ENCODE measurements around the gene ADO.
"Not testable (repeated sequence)": the region's sequence is repeated elsewhere in the genome, so short reads cannot be mapped to it uniquely, and the experiment has no call there.

ADO gene

DNA sequence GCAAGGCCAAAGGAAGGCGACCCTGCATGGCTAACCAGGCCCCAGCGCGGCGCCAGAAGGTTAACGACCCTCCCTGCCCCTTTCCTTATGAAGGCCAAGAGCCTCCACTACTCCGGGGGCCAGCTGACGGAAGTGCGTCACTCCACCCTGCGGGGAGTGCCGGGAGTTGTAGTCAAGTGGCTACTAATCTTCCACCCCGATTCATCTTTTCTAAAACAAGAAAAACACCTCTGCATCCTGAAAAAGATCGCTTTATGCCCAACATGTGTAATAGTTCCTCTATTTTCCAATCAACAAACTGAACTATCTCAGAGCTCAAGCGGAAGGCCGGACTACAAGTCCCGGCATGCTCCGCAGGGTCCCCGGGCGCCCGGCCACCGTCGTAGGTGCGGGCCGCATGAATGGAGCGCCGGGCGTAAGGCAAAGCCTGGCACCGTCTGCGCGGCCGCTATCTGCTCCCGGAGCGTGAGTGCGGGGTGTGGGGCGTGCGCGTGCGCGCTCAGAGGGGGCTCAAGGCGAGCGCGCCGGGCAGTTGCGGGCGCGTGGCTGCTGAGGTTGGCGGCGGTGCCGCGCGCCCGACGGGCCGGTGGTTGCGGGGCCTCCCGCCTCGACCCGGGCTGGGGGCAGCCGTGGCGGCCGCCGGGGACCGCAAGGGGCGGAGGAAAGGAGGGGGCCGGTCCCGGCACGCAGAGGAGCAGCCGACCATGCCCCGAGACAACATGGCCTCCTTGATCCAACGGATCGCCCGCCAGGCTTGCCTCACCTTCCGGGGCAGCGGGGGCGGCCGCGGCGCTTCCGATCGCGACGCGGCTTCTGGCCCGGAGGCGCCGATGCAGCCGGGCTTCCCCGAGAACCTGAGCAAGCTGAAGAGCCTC lies at the start of gene ADO:
ADO (plus strand) TSS at position 365 of the 875 bp plus-strand sequence; CDS start at position 705, 340 bp downstream.
- no peak for DNase-seq (ENCODE audit: low read depth)

DNA sequence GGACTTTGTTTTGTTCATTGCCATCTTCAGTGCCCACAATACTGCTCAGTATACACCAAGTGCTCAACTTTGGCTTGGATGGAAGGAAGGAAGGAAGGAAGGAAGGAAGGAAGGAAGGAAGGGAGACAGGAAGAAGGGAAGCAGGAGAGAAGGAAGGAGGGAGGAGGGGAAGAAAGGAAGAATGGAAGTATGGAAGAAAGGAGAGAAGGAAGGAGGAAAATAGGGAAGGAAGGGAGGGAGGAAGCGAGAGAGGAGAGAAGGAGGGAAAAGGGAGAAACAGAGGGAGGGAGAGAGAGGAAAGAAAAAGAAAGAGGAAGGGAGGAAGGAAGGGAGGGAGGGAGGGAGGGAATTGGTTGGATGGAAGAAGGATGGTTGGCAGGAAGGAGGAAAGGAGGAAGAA lies 49.6 kb upstream of the ADO start:
- no peak for DNase-seq (ENCODE audit: low read depth)

DNA sequence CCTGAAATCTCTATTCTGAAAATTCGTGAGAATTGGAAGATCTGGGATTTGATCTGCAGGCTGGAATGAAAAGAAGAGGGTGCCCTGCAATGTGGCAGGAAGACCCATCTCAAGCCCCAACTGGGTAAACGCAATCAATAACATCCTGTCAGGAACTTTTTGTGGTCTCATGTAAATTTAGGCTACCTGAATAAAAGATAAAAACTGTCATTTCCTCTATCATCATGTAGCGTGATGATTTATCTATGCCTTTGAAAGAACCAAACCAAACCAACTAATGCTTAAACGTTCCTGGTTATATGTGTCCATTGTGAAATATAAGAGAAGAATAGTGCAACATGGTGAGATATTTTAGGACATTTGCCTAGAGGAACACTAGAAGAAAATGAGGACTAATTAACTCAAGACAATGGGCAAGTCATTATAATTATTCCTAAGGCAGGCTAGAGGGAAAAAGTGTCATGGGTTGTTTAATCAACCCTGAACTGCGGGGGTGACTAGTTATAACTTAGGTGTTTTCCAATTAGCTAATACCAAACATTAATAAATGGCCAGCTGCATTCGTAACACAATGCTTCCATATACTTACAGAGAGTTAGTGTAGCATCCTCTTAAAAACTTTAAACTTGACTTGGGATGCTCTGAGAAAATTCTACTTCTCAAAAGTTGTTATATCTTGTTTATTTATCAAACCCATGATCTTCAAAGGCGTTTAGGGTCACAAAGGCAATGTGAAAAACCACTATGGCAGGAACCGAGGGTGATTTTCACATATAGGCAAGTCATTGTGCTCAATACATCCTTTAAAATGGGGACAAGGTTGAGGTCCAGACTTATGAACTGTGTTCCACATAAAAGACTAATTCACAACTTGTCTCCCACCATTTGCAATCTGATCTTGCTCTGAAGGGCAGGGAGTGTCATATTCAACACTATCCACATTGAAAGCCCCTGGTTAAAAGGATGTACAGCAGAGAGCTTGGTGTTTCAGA lies 48.6 kb upstream of the ADO start:
- no peak for DNase-seq (ENCODE audit: low read depth)

DNA sequence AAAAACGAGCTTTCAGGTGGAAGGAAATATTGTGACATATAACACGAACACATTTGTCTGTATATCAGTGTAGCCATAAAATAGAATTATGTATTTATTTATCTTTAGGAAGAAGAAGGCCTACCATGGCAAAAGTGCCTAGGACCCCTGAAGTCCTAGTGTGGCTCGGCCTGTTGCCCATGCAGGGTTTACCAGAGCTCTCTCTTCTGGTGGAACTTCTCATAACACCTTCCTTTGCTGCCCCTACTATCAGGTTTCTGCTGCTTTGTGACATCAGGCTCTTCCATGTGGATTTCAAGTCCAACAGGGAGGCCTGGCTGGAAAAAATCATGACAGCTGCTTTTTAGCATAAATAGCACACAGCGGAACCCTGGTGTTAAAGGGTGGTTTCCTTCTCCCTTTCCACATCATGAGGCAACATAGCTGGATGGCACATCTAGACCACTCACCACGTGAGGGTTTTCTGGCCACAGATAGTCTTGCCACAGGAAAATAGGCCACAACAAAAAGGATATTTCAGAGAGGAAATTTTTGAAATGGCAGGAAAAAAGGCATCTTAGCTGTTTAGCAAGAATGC lies 44.8 kb upstream of the ADO start:
- no peak for DNase-seq (ENCODE audit: low read depth)

DNA sequence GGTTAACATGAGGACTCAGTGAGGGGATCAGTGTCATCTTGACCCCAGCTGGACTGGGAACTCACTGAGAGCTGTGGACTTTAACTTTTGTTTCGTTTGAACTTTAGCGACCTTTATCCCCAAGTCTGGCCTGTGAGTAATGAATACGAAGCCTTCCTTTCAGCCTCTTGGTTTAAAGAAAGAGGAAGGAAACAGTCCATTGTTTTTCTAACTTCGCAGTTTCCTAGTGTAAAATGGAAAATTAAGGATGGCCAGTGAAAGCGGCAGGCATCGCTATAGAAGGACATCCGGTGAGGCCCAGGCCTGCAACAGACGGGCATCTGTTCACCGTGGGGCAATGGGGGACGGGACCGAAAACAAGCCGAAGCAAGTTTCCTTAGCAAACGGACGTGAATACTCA lies 44.1 kb upstream of the ADO start:
- DNase-seq (ENCODE audit: low read depth), result no peak

DNA sequence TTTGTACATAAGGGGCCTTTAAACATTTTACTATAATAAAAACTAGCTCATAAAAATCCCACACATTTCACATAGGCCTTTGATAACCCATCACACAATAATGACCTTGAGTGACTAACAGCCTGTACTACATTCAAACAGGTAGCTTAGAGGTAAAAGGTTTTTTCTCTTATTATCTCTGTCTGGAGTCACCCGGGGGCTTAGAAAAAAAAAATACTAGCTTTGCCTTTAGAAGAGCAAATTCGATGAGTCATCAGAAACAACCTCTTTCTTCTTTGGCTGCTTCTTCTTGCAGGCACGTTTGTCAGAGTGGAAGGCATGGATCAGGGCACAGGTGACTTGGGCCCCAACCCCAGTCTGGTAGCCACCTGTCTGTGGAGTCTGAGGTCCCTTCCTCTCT lies 43.4 kb upstream of the ADO start:
- no peak for DNase-seq (ENCODE audit: low read depth)

DNA sequence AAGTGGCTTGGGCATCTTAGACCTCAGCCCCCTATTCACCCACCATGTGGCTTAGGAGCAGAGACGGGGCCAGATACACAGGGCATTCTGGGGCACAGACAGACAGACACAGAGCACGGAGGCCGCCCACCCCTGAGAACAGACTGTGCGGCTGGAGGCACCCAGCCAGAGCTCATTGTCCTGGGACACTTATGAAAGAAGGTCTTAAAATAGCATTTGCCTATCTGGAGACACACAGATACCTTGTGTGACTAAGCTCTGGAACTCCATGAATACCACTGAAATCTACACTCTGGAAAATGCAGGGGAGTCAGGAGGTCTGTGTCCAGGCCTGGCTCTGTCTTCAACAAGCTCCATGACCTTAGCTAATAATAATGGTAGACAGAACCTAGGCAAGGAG lies 41.4 kb upstream of the ADO start:
- no peak for DNase-seq (ENCODE audit: low read depth)

DNA sequence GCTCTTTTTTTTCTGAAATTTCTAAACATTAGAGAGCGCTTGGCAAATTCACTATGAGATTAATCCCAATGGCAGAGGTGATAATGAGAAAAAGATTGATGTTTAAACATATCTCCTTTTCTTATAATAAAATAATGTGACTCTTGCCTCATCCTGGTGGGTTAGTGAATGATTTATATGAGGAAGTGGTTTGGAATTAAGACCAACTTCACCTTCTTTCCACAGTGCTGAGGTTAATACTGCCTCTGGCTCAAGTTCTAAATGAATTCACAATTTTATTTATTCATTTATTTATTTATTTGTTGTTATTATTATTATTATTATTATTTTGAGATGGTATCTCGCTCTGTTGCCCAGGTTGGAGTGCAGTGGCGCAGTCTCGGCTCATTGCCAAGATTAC lies 40.5 kb upstream of the ADO start:
- DNase-seq (ENCODE audit: low read depth), result no peak

DNA sequence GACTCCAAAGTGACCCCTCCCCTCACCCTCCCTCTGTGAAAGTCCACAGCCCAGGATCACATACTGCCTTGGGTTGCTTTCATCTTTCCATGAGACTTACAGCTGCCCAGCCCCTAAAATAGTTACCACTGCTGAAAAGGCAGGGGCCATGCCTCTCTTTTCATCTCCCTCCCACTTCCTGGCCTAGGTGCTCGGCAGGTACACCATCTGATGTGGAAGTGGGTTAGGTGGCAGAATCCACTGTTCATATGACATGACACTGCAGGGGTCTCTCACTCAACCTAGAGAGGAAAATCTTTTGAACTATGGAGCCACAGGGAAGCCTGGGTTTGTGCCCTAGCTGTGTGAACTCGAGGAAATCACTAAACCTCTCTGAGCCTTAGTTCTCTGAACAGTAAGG lies 38.8 kb upstream of the ADO start:
- DNase-seq (ENCODE audit: low read depth), result no peak

DNA sequence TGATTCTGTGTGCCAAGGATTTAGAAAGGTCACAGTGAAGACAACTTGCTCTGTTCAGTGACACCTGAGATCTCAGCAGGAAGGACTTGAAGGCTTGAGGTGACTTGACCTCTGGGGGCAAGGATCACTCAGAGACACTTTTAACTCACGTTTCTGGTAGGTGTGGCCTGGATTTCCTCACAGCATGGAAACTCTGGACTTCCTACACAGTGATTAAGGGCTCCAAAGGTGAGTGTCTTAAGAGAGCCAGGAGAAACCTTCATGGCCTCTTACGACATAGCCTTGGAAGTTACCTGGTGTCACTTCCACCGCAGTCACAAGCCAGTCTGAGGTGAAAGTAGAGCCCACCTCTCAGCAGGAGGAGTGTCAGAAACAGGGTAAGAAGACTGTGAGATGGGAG lies 38.1 kb upstream of the ADO start:
- DNase-seq (ENCODE audit: low read depth), result no peak

DNA sequence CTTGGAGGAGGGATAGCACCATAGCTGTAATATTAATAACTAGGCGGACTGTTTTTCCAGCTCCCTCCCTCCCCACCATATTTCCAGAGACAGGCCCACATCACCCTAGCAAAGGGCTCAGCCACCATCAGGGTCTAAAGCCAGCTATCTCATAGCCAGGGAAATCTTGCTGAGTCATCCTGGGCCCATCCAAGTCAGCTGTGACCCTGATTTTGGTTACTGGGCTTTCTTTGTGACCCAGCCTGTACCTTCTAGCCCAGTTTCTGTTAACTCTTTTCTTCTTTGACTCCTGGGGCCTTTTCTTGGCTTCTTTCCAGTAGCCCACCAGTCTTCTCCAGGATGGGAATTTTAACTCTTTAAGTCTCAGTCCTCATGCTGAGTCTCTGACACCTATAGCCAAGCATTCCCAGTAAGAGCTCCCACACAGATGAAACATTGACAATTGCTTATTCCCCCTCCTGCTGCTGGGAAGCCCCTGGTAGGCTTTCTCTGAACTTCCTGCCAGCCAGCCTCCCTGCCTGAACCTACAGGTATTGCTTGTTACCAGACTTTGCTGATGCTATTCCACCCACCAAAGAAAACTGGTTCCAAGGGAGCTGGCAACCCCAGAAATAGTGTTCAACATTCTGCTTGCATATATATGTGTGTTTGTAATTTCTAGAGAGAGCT lies 34.8 kb upstream of the ADO start:
- DNase-seq (ENCODE audit: low read depth), result no peak

DNA sequence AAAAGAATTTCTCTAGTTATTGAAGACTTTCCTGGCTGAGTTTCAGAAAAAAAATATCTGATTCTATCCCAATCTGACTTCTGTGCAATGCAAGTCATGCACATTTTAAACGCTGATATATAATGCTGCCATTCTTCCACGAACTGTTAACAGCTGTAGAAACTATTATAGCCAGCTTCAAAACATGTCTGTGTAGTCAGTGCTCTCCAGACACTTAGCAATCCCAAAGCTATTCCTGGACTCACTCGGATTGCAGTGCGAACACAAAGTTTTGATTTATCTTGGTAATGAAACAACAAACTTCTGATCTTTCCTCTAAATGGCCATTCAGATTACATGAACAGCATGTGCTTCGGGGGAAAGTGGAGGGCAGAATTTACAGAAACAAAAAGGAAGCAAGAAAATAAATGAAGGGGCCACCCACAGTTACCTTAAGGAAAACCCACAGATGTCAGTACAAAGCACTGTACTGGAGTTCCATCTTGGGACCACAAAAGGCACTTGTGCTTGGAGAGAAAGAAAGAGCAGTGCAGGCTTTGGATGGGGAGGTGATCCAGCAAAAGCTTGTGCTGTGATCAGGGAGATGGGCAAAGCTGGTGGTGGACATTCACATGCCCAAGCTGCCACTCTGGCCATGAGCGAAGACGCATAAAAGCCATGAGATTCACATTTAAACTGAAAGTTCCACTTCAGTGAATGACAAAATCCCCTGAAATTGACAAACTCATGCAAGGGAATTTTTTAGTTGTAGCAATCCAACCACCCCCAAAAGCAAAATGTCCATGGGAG lies 32.1 kb upstream of the ADO start:
- no peak for DNase-seq (ENCODE audit: low read depth)

DNA sequence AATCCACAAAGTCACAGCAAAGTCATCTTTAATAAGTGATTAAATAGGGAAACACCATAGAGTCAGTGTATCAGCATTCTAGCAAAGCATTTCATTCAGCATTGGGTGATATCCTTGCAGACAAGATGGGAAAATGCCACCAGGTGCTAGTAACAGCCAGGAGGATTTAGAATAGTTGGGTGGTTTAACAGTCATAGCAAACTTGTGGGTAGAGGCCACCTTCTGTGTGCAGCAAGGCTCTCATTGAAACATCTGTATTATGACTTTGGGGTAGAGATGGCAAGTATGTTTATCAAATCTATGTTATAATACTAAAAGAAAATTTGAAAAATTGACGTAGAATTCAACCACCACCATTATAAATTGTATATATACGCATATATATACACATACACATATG lies 26.4 kb upstream of the ADO start:
- no peak for DNase-seq (ENCODE audit: low read depth)

DNA sequence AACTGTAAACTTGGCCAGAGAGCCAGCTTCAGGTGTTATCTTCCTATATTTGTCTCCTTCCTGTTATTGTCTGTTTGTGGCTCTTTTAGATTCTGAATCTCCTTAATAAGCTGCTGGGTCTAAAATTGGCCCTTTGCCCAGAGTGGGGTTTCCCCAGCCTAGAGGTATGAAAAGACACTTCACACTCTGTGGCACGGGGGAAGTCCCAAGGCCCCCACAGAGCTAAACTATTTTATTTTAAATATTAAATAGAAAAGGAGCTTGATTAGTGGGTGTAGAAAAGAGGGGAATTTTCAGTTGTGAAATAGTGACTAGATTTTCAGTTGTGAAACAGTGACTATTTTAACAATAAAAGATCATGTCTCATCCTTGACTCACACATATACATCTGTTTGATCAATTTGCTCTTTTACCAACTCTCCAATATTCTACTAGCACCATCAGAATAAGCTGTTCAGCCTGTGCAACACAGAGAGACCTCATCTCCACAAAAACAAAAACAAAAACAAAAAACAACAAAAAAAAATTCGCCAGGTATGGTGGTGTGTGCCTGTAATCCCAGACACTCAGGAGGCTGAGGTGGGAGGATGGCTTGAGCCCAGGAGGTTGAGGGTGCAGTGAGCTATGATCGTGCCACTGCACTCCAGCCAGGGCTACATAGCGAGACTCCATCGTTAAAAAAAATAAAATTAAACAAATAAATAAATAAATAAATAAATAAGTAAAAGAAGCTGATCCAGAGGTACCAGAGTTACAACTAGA lies 24.9 kb upstream of the ADO start:
- no peak for DNase-seq (ENCODE audit: low read depth)

DNA sequence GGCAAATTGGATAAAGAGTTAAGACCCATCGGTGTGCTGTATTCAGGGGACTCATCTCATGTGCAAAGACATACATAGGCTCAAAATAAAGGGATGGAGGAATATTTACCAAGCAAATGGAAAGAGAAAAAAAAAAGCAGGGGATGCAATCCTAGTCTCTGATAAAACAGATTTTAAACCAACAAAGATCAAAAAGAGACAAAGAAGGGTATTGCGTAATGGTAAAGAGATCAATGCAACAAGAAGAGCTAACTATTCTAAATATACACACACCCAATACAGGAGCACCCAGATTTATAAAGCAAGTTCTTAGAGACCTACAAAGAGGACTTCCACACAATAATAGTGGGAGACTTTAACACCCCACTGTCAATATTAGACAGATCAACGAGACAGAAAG lies 20.0 kb upstream of the ADO start:
- not testable (repeated sequence) for DNase-seq (ENCODE audit: low read depth)

DNA sequence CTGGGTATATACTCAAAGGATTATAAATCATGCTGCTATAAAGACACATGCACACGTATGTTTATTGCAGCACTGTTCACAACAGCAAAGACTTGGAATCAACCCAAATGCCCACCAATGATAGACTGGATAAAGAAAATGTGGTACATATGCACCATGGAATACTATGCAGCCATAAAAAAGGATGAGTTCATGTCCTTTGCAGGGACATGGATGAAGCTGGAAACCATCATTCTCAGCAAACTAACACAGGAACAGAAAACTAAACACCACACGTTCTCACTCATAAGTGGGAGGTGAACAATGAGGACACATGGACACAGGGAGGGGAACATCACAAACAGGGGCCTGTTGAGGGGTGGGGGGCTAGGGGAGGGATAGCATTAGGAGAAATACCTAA lies 16.2 kb upstream of the ADO start:
- DNase-seq (ENCODE audit: low read depth), result not testable (repeated sequence)

DNA sequence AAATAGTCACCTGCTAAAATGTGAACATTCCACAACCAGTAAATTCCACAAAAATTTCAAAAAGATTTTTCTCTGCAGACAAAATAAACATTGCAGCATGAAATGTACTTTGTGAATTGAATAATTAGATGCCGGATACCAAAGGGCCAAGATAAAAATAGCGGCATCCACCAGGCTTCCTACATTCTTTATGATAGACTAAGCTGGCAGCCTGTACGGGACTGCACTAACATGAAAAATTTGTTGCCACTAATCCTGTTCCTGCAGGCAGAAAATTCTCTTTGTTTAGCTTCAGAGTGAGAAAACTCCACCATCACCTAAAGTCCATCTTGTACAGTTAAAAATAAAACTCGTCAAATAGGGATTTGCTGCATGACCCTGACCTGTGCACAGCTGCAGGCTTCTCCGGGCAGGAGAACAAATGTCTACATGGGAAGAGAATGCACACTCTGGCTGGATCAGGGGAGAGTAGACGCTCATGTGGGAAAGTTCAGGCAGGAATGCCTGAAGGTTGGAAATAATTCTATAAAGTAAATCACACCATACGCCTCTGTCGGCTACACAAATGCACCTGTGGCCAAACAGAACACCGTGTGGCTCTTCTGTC lies 15.6 kb upstream of the ADO start:
- DNase-seq (ENCODE audit: low read depth), result no peak

DNA sequence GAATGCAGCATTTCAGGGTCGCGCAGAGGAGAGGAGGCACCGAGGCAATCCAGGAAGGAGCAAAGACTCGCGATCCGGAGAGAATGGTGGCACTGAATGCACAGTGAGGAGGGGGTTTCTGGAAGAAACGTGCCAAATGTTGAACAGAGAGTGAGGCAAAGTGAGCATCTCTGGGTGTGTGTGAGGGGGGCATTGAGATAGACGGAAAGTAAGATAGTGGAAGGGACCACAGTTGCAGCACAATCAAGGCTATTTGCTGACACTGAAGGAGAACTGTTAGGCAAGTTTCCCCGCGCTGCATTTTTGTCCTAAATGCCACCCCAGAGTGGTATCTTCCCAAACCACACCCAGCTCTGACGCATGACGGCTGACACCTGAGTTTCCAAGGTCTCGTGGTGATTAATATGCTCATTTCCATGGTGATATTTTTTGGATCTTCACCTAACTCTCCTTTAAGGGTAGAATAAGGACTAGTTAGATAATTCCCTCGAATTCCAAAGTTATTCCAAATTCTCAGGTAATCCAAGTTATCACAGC lies 14.4 kb upstream of the ADO start:
- DNase-seq (ENCODE audit: low read depth), result no peak

DNA sequence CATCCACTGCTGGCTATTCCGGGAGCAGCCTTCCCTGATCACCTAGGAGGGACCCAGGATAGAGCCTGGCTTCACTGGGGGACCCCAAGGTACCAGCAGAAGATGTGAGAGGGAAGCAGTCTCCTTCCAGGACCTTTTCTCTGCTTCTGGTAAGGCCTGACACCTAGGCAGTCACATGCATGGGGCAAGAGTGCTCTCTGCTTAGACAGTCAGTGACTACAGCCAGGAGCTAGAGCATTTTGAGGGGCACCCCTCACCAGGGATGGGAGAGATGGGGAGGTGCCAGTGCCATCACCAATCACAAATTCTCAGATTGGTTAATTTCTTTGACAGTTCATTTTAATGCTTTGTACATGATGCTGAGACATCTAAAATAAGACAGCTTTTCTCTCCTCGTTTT lies 13.9 kb upstream of the ADO start:
- DNase-seq (ENCODE audit: low read depth), result no peak

DNA sequence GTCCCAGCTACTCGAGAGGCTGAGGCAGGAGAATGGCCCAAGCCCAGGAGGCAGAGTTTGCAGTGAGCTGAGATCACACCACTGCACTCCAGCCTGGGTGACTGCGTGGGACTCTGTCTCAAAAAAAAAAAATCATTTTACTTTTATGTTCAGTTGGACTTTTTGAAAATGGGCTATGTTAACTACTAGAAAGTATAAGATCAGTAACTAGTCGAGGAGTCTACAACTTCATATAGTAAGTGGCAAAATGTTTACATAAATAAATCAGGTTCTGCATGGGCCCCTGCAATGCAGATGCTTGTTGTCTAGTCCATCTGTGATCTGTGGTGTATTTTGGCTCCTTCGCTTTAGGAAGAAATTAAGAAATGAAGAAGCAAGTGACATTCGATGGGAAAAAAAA lies 12.3 kb upstream of the ADO start:
- no peak for DNase-seq (ENCODE audit: low read depth)

Measured in HS-27A (cell line).